CD4-positive, alpha-beta T cell (primary cell): ENCODE measurements around the gene CAMK2B. TPM values are rescaled to one million over a fixed set of nuclear protein-coding genes. Genes with fewer than 3 reads are reported as not detected.
A peak's percentile ranks its signal among the peaks of the same experiment; 100 is the strongest.

Experiments
- ATAC-seq: fragments of 200-7000 bp; cut with Tn5 transposase; one replicate; pipeline ENCODE4 v1.10.0; 2022; ENCODE audit warnings: mild to moderate bottlenecking; ENCODE audit not compliant: poor library complexity
- CTCF ChIA-PET: fragments of 350-600 bp; sonication (Branson Sonifier 250); formaldehyde crosslinking; loops from one replicate; lab custom pipeline; 2021; ENCODE audit warnings: antibody characterized with exemption, inconsistent platforms; lab: Charles Lee
- POLR2A ChIA-PET: fragments of 350-600 bp; sonication (Branson Sonifier 250); formaldehyde crosslinking; loops from one replicate; lab custom pipeline; 2021; ENCODE audit warnings: antibody characterized with exemption, inconsistent platforms; lab: Charles Lee
- DNase-seq, 14 experiments: peaks; one replicate each; pipeline ENCODE4 v3.0.0-alpha.2; 2013 to 2020; ENCODE audit warnings: mixed read lengths in 2 of 14
- H3K27ac ChIP-seq, 2 donors: one replicate each; pipeline versions ENCODE4 v1.5.1 to v1.7.0; 2013; ENCODE audit warnings: low read length in 2 of 2, low read depth in 1 of 2, mild to moderate bottlenecking in 1 of 2
- H3K27me3 ChIP-seq, 2 experiments: 1 replicate in 1 of 2; 2 replicates in 1 of 2; pipeline versions ENCODE4 v1.6.1 to v1.7.0; 2013; ENCODE audit warnings: low read length in 2 of 2, control low read depth in 1 of 2, mild to moderate bottlenecking in 1 of 2, moderate library complexity in 1 of 2; ENCODE audit not compliant: insufficient read depth in 2 of 2, control insufficient read depth in 1 of 2
- H3K36me3 ChIP-seq: one replicate; pipeline ENCODE4 v1.6.1; 2013; ENCODE audit warnings: low read length, control low read depth; ENCODE audit not compliant: insufficient read depth
- H3K4me1 ChIP-seq: one replicate; pipeline ENCODE4 v1.6.1; 2013; ENCODE audit warnings: low read length, control low read depth; ENCODE audit not compliant: insufficient read depth
- H3K4me3 ChIP-seq: one replicate; pipeline ENCODE4 v1.5.1; 2013; ENCODE audit warnings: mild to moderate bottlenecking, low read length, moderate library complexity
- H3K9me3 ChIP-seq, 2 experiments: 1 replicate in 1 of 2; 2 replicates in 1 of 2; pipeline versions ENCODE4 v1.6.1 to v1.7.0; 2013; ENCODE audit warnings: low read length in 2 of 2, mild to moderate bottlenecking in 2 of 2, control low read depth in 1 of 2, moderate library complexity in 1 of 2; ENCODE audit not compliant: control insufficient read depth in 1 of 2, insufficient read depth in 1 of 2
- H3K27ac Mint-ChIP-seq: one replicate; pipeline ENCODE4 v1.8.0; 2020; ENCODE audit warnings: mixed read lengths
- H3K27me3 Mint-ChIP-seq: one replicate; pipeline ENCODE4 v1.8.0; 2021; ENCODE audit warnings: mixed read lengths
- H3K36me3 Mint-ChIP-seq: one replicate; pipeline ENCODE4 v1.8.0; 2021; ENCODE audit warnings: low read depth, mixed read lengths
- H3K4me1 Mint-ChIP-seq: one replicate; pipeline ENCODE4 v1.8.0; 2021; ENCODE audit warnings: low read depth, mixed read lengths
- H3K4me3 Mint-ChIP-seq: one replicate; pipeline ENCODE4 v1.8.0; 2020; ENCODE audit warnings: mild to moderate bottlenecking, mixed read lengths
- H3K9me3 Mint-ChIP-seq: one replicate; pipeline ENCODE4 v1.8.0; 2020; ENCODE audit warnings: mixed read lengths
- intact Hi-C, 2 experiments: fragments of 100-400 bp; cut with DNase I in 1 of 2; cut with micrococcal nuclease in 1 of 2; formaldehyde crosslinking; loops; one replicate each; pipeline versions ENCODE4 v1.15.1 to v1.9.0; 2023 to 2025; cut with DNase I, micrococcal nuclease
- total RNA-seq, 174 experiments: library from RNA in 2 of 174; stranded (reverse) in 2 of 174; gene quantifications; one replicate each; pipeline ENCODE4 v1.2.3 and lab custom pipeline; 2021 to 2026
- TF ChIP-seq, protein P1 (sequence below): fragments of 200-600 bp; IDR thresholded peaks from one replicate; pipeline ENCODE4 v1.8.0; 2022; ENCODE audit warnings: antibody characterized with exemption, mild to moderate bottlenecking

CAMK2B gene
- total RNA-seq, 2 experiments from 2014 or later, result not detected

DNA sequence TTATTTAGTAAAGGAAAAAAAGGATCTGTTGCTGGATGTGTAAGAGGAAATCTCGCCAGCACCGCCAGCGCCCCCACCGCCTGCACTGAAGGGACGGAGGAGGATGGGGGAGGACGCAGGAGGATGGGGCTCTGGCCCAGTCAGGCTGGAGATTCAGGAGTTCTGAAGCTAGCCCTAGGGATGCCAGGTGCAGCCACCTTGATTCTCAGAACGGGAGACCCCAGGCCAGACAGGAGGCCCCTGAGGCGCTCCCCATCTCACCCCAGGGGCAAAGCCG lies 1.3 kb downstream of the CAMK2B start:
- CTCF ChIA-PET, result no interaction called here
- peaks cover 49% of the 10 kb centered on the region for H3K27me3 Mint-ChIP-seq

DNA sequence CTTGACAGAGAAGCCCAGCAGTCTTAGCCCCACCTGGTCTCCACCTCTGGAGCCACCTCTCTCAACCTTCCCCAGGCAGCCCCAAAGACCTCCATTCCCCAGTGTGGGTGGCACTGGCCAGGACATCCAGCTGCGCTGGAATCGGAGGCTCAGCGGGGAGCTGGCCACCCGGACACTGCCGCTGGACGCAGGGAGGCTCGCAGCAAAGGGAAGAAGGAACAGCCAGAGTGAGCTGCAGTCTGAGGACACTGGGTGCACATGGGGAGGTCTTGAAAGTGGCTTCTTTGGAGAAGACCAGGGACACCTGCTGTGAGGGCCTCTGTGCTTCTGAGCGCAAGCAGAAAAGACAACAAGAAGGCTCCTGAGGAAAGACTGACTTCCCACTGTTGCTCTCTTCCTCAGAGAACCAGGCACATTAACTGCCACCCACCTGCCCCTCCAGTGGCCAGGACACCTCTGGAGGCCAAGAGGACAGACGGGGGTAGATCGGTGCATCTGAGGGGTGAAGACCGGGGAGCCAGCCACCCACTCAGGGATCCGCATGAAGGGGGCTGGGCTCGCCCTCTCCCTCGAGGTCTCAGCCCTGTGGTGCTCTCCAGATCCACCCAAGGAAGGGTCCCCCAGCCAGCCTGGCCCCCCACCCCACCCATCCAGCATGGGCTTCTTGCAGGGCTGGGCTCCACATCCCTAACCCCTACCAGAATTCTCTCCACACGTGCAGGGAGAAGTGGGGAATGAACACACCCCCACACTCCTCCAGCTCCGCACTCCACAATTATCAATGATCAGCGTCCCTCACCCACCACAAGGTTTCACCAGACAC lies 1.8 kb downstream of the CAMK2B start:
- no peaks in the 10 kb centered on the region for H3K36me3 Mint-ChIP-seq
- H3K9me3 ChIP-seq, result peaks cover 0 to 4% of the 10 kb centered on the region in 2 experiments
- peak overlapping the region; percentile 34 for H3K4me3 Mint-ChIP-seq
- H3K4me3 ChIP-seq, result no peak overlapping the region
- no peak overlapping the region for H3K27ac ChIP-seq
- no peak overlapping the region for H3K27ac Mint-ChIP-seq
- no peak for DNase-seq
- intact Hi-C loops, result no loop called here
- POLR2A ChIA-PET, result no interaction called here
- TF ChIP-seq, protein P1, sequence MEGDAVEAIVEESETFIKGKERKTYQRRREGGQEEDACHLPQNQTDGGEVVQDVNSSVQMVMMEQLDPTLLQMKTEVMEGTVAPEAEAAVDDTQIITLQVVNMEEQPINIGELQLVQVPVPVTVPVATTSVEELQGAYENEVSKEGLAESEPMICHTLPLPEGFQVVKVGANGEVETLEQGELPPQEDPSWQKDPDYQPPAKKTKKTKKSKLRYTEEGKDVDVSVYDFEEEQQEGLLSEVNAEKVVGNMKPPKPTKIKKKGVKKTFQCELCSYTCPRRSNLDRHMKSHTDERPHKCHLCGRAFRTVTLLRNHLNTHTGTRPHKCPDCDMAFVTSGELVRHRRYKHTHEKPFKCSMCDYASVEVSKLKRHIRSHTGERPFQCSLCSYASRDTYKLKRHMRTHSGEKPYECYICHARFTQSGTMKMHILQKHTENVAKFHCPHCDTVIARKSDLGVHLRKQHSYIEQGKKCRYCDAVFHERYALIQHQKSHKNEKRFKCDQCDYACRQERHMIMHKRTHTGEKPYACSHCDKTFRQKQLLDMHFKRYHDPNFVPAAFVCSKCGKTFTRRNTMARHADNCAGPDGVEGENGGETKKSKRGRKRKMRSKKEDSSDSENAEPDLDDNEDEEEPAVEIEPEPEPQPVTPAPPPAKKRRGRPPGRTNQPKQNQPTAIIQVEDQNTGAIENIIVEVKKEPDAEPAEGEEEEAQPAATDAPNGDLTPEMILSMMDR, result no peak
- H3K4me1 ChIP-seq, result no peaks in the 10 kb centered on the region
- H3K36me3 ChIP-seq, result no peaks in the 10 kb centered on the region
- H3K9me3 Mint-ChIP-seq, result no peaks in the 10 kb centered on the region
- H3K27me3 ChIP-seq, result peaks cover 22 to 28% of the 10 kb centered on the region in 2 experiments
- H3K4me1 Mint-ChIP-seq, result peaks cover 4% of the 10 kb centered on the region
- CTCF ChIA-PET, result no interaction called here
- peaks cover 49% of the 10 kb centered on the region for H3K27me3 Mint-ChIP-seq
- no peak for ATAC-seq

More for the DNA sequence above, 1.3 kb downstream of the CAMK2B start:
- peaks cover 4% of the 10 kb centered on the region for H3K4me1 Mint-ChIP-seq
- Histone ChIP-seq H3K9me3 (peaks cover 0 to 4% of the 10 kb centered on the region in 2 experiments), H3K27me3 (peaks cover 22 to 28% of the 10 kb centered on the region in 2 experiments), H3K4me3 (no peak overlapping the region), H3K4me1 (no peaks in the 10 kb centered on the region), H3K36me3 (no peaks in the 10 kb centered on the region), H3K27ac (no peak overlapping the region)
- H3K4me3 Mint-ChIP-seq, result no peak overlapping the region
- no peaks in the 10 kb centered on the region for H3K9me3 Mint-ChIP-seq
- DNase-seq (no peak), ATAC-seq (no peak)
- H3K36me3 Mint-ChIP-seq, result no peaks in the 10 kb centered on the region
- POLR2A ChIA-PET, result no interaction called here
- no peak overlapping the region for H3K27ac Mint-ChIP-seq
- intact Hi-C loops, result no loop called here
- TF ChIP-seq, protein P1, result no peak

DNA sequence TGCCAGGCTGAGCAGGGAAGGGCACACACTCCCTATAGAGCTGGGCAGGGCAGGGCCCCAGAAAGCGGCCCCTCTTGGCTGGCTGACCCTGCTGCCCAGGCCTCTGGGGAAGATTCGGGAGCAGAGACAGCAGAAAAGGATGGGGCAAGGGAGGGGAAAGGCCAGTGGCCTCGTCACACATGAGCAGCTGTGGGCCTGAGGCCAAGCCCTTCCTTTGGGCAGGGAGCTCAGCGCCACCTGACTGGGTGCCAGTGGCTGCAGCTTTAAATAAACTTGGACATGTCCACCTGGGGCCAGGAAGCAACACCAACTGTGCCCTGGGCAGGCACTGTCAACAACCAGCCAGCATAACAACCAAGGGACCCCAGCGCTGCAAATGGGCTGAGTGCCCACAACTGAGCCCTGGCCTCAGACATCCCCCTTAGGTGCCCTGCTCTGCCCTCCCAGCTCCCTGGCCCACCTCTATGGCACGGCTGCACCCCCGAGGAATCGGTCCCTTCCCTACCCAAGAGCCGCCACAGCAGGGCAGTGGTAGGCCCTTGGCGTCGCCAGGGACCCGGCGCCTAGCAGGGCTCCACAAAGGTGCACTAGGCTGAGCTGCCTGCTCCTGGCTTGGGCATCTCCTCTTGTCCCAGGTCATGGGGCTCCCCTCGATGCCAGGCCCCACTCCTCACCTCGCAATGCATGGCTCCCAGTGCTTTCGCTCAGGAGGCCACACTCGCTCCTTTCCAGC lies 2.6 kb downstream of the CAMK2B start:
- TF ChIP-seq, protein P1, result no peak
- Histone ChIP-seq H3K4me1 (no peaks in the 10 kb centered on the region), H3K9me3 (peaks cover 0 to 4% of the 10 kb centered on the region in 2 experiments), H3K36me3 (no peaks in the 10 kb centered on the region), H3K27ac (no peak overlapping the region), H3K4me3 (no peak overlapping the region), H3K27me3 (peaks cover 22 to 31% of the 10 kb centered on the region in 2 experiments)
- H3K9me3 Mint-ChIP-seq, result no peaks in the 10 kb centered on the region
- intact Hi-C loops, result no loop called here
- DNase-seq (no peak), ATAC-seq (no peak)
- ChIA-PET CTCF (no interaction called here), POLR2A (no interaction called here)
- H3K4me1 Mint-ChIP-seq, result peaks cover 4% of the 10 kb centered on the region
- peak overlapping the region; percentile 34 for H3K4me3 Mint-ChIP-seq
- H3K27me3 Mint-ChIP-seq, result peaks cover 49% of the 10 kb centered on the region
- H3K36me3 Mint-ChIP-seq, result no peaks in the 10 kb centered on the region
- H3K27ac Mint-ChIP-seq, result no peak overlapping the region
